BLaER1 treated with 17β-estradiol and CSF1 and Interleukin-3, amounts not matched to agents 10 nM and 100 nM (cell line): ENCODE data around the gene STK32A.

Experiments used
- H3K27ac ChIP-seq, 11 experiments: shearing (Covaris generic); formaldehyde crosslinking; 2 replicates each; pipeline ENCODE4 v1.8.1; 2022
- H3K27me3 ChIP-seq, 11 experiments: shearing (Covaris generic); formaldehyde crosslinking; 2 replicates each; pipeline ENCODE4 v1.8.1; 2022
- H3K36me3 ChIP-seq, 11 experiments: shearing (Covaris generic); formaldehyde crosslinking; 2 replicates each; pipeline ENCODE4 v1.8.1; 2022
- H3K4me1 ChIP-seq, 10 experiments: shearing (Covaris generic); formaldehyde crosslinking; 2 replicates each; pipeline ENCODE4 v1.8.1; 2022
- H3K4me2 ChIP-seq, 11 experiments: shearing (Covaris generic); formaldehyde crosslinking; 2 replicates each; pipeline ENCODE4 v1.8.1; 2022
- H3K4me3 ChIP-seq, 10 experiments: shearing (Covaris generic); formaldehyde crosslinking; 2 replicates each; pipeline ENCODE4 v1.8.1; 2022
- H3K9ac ChIP-seq, 11 experiments: shearing (Covaris generic); formaldehyde crosslinking; 2 replicates each; pipeline ENCODE4 v1.8.1; 2022
- H3K9me3 ChIP-seq, 11 experiments: shearing (Covaris generic); formaldehyde crosslinking; replicated peaks in 1 of 11; 2 replicates each; pipeline ENCODE4 v1.8.1; 2022
- H4K20me1 ChIP-seq, 11 experiments: shearing (Covaris generic); formaldehyde crosslinking; 2 replicates each; pipeline ENCODE4 v1.8.1; 2022
- Cebpa-rat ChIP-seq, 11 experiments: shearing (Covaris generic); IDR thresholded peaks; 2 replicates each; pipeline ENCODE4 v1.8.1; 2022

The STK32A gene

GRCh38 chr5:147234825-147235635 is at the start of gene STK32A:
Gene STK32A, plus strand, starts transcription at chr5:147235026. Its CDS starts 4,609 bp downstream, at chr5:147239635.
- Histone ChIP-seq H3K27me3 (no peaks in the 10 kb centered on the region), H3K4me1 (no peaks in the 10 kb centered on the region), H3K9ac (no peak within 1 kb of the TSS), H3K27ac (no peak within 1 kb of the TSS), H3K9me3 (peaks cover 0 to 8% (median 5%) of the 10 kb centered on the region in 11 experiments; a peak in 6 of 22 replicates), H4K20me1 (no peaks in the 10 kb centered on the region), H3K36me3 (no peaks in the 10 kb centered on the region), H3K4me3 (no peak within 1 kb of the TSS), H3K4me2 (no peak within 1 kb of the TSS)
- no peak for TF ChIP-seq Cebpa-rat (IDR thresholded peaks at IDR 0.05)

GRCh38 chr5:147187099-147187540 is 47.7 kb upstream of the STK32A start:
- Histone ChIP-seq H3K4me2 (no peak overlapping the region), H3K9me3 (peaks cover 0 to 7% (median 0%) of the 10 kb centered on the region in 11 experiments; a peak in 1 of 22 replicates), H3K27ac (no peak overlapping the region), H3K36me3 (no peaks in the 10 kb centered on the region), H3K9ac (no peak overlapping the region), H3K4me1 (no peaks in the 10 kb centered on the region), H3K27me3 (no peaks in the 10 kb centered on the region), H3K4me3 (no peak overlapping the region), H4K20me1 (no peaks in the 10 kb centered on the region)
- no peak for TF ChIP-seq Cebpa-rat (IDR thresholded peaks at IDR 0.05)

GRCh38 chr5:147188200-147189108 is 46.4 kb upstream of the STK32A start:
- H3K36me3 ChIP-seq, result no peaks in the 10 kb centered on the region
- no peak overlapping the region for H3K27ac ChIP-seq
- no peaks in the 10 kb centered on the region for H3K4me1 ChIP-seq
- no peaks in the 10 kb centered on the region for H3K27me3 ChIP-seq
- TF ChIP-seq Cebpa-rat (IDR thresholded peaks at IDR 0.05), result no peak
- H3K9me3 ChIP-seq, result peaks cover 0 to 7% (median 0%) of the 10 kb centered on the region in 11 experiments; a peak in 1 of 22 replicates
- H3K4me2 ChIP-seq, result no peak overlapping the region
- H4K20me1 ChIP-seq, result no peaks in the 10 kb centered on the region
- H3K9ac ChIP-seq, result no peak overlapping the region
- H3K4me3 ChIP-seq, result no peak overlapping the region

- no peaks in the 10 kb centered on the region for H3K4me1 ChIP-seq
- H3K9me3 ChIP-seq, result peaks cover 0 to 7% (median 0%) of the 10 kb centered on the region in 11 experiments; a peak in 1 of 22 replicates
- H3K27ac ChIP-seq, result no peak overlapping the region
- H3K27me3 ChIP-seq, result no peaks in the 10 kb centered on the region
- H4K20me1 ChIP-seq, result no peaks in the 10 kb centered on the region
- TF ChIP-seq Cebpa-rat (IDR thresholded peaks at IDR 0.05), result no peak
- no peaks in the 10 kb centered on the region for H3K36me3 ChIP-seq
- no peak overlapping the region for H3K4me3 ChIP-seq
- H3K4me2 ChIP-seq, result no peak overlapping the region
- H3K9ac ChIP-seq, result no peak overlapping the region
Measured at GRCh38 chr5:147189109-147189424, 45.8 kb upstream of the STK32A start.

GRCh38 chr5:147190331-147190730 is 44.5 kb upstream of the STK32A start:
- TF ChIP-seq Cebpa-rat (IDR thresholded peaks at IDR 0.05), result no peak
- no peak overlapping the region for H3K27ac ChIP-seq
- no peak overlapping the region for H3K4me2 ChIP-seq
- peaks cover 0 to 5% (median 0%) of the 10 kb centered on the region in 11 experiments; a peak in 1 of 22 replicates for H3K9me3 ChIP-seq
- no peaks in the 10 kb centered on the region for H3K36me3 ChIP-seq
- H4K20me1 ChIP-seq, result no peaks in the 10 kb centered on the region
- H3K4me1 ChIP-seq, result no peaks in the 10 kb centered on the region
- no peak overlapping the region for H3K9ac ChIP-seq
- H3K27me3 ChIP-seq, result no peaks in the 10 kb centered on the region
- H3K4me3 ChIP-seq, result no peak overlapping the region

- no peaks in the 10 kb centered on the region for H3K36me3 ChIP-seq
- H3K4me1 ChIP-seq, result no peaks in the 10 kb centered on the region
- no peak for TF ChIP-seq Cebpa-rat (IDR thresholded peaks at IDR 0.05)
- no peak overlapping the region for H3K27ac ChIP-seq
- no peak overlapping the region for H3K9ac ChIP-seq
- no peak overlapping the region for H3K4me3 ChIP-seq
- no peaks in the 10 kb centered on the region for H3K9me3 ChIP-seq
- no peak overlapping the region for H3K4me2 ChIP-seq
- no peaks in the 10 kb centered on the region for H4K20me1 ChIP-seq
- H3K27me3 ChIP-seq, result no peaks in the 10 kb centered on the region
Measured at GRCh38 chr5:147193123-147193522, 41.7 kb upstream of the STK32A start.

- Histone ChIP-seq H3K36me3 (no peaks in the 10 kb centered on the region), H3K27ac (no peak overlapping the region), H3K4me3 (no peak overlapping the region), H3K4me1 (peaks cover 0 to 17% (median 0%) of the 10 kb centered on the region in 10 experiments; a peak in 10 of 20 replicates), H3K27me3 (no peaks in the 10 kb centered on the region), H4K20me1 (no peaks in the 10 kb centered on the region), H3K9ac (no peak overlapping the region), H3K9me3 (peaks cover 0 to 16% (median 7%) of the 10 kb centered on the region in 11 experiments; a peak in 10 of 22 replicates), H3K4me2 (no peak overlapping the region)
- TF ChIP-seq Cebpa-rat (IDR thresholded peaks at IDR 0.05), result no peak
Measured at GRCh38 chr5:147200004-147200403, 34.8 kb upstream of the STK32A start.

- Histone ChIP-seq H4K20me1 (no peaks in the 10 kb centered on the region), H3K4me3 (no peak overlapping the region), H3K4me1 (peaks cover 0 to 17% (median 0%) of the 10 kb centered on the region in 10 experiments; a peak in 10 of 20 replicates), H3K4me2 (peak overlapping the region in 7 of 11 experiments; percentile 2 to 78 (median 34); a peak in 11 of 22 replicates), H3K36me3 (no peaks in the 10 kb centered on the region), H3K9me3 (peaks cover 0 to 31% (median 7%) of the 10 kb centered on the region in 11 experiments; a peak in 10 of 22 replicates), H3K27ac (peak overlapping the region in 4 of 11 experiments; percentile 34 to 67 (median 58); a peak in 6 of 22 replicates), H3K9ac (no peak overlapping the region), H3K27me3 (no peaks in the 10 kb centered on the region)
- no peak for TF ChIP-seq Cebpa-rat (IDR thresholded peaks at IDR 0.05)
Measured at GRCh38 chr5:147203213-147203612, 31.6 kb upstream of the STK32A start.

GRCh38 chr5:147204576-147204975 is 30.2 kb upstream of the STK32A start:
- Histone ChIP-seq H3K4me1 (peaks cover 0 to 17% (median 0%) of the 10 kb centered on the region in 10 experiments; a peak in 10 of 20 replicates), H3K9me3 (peaks cover 0 to 31% (median 7%) of the 10 kb centered on the region in 11 experiments; a peak in 10 of 22 replicates), H3K9ac (no peak overlapping the region), H3K4me3 (no peak overlapping the region), H4K20me1 (no peaks in the 10 kb centered on the region), H3K36me3 (no peaks in the 10 kb centered on the region), H3K27me3 (no peaks in the 10 kb centered on the region), H3K4me2 (peak overlapping the region in 1 of 11 experiments; percentile 66; a peak in 1 of 22 replicates), H3K27ac (peak overlapping the region in 1 of 11 experiments; percentile 67; a peak in 1 of 22 replicates)
- TF ChIP-seq Cebpa-rat (IDR thresholded peaks at IDR 0.05), result no peak
